ENCODE measurements around the gene CFAP74. TPM values are rescaled to one million over a fixed set of nuclear protein-coding genes. Genes with fewer than 3 reads are reported as not detected.

CFAP74 gene
- total RNA-seq, 1 experiment from 2014 or later = not detected

DNA sequence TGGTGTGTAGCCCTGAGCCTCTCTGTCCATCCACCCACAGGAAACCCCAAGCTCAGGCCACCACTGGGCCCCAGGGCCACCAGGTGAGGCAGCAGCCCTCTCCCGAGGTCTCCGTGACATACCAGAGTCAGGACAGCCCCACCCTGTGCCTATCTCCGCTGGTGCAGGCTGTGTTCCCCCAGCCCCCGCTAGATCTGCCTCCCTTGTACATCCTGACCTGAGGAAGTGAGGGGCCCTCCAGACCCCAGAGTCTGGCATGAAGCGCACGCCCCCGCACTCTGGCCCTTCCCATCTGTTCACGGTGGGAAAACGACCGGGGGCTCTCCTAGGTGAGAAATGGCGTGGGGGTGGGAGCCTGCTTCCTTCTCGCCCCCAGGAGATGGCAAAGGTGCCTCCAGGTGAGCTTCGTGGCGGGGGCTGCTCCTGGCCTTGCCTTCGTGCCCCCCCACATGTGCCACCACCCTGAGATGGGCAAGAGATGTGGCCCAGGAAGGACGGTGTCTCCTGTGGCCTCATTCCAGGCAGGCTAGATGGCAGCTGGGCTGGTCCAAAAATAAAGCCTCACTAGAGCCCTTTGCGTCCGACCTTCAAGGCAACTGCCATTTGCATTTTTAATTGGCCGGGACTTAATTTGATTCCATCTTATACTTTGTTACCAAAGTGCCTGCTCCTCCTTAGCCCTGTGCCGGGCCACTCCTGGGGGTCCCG is 18.6 kb upstream of the CFAP74 start:
- POLR2A ChIA-PET (ENCODE audit: unreplicated experiment) = no interaction called here
- Histone ChIP-seq H3K36me3 (ENCODE audit: low read depth, low read length) (no peaks in the 10 kb centered on the region), H2AFZ (ENCODE audit: low read length) (no peak overlapping the region), H3K27me3 (ENCODE audit: low read length) (peaks cover 32% of the 10 kb centered on the region), H3F3A (ENCODE audit: low read length, unreplicated experiment) (no peaks in the 10 kb centered on the region), H3K9me3 (ENCODE audit: low read length) (no peaks in the 10 kb centered on the region), H4K20me1 (ENCODE audit: low read length) (no peaks in the 10 kb centered on the region), H3K4me2 (ENCODE audit: low read length) (no peak overlapping the region), H3K4me3 (ENCODE audit: low read length) (no peak overlapping the region), H3K9me2 (replicated peaks; ENCODE audit: low read length) (no peaks in the 10 kb centered on the region), H3K79me2 (ENCODE audit: low read length) (no peaks in the 10 kb centered on the region), H3K9ac (ENCODE audit: low read length) (no peak overlapping the region), H3K4me1 (ENCODE audit: insufficient read depth, low read length) (no peaks in the 10 kb centered on the region), H3K27ac (ENCODE audit: low read length) (no peak overlapping the region)
- BruUV-seq (replicated peaks) = no TSS peak
- intact Hi-C loops (cut with micrococcal nuclease) = no loop called here
- ATAC-seq = no peak
- no peak for TF ChIP-seq EZH2phosphoT487 (IDR thresholded peaks at IDR 0.05; ENCODE audit: borderline replicate concordance, low read length)
- TF ChIP-seq, protein P1, sequence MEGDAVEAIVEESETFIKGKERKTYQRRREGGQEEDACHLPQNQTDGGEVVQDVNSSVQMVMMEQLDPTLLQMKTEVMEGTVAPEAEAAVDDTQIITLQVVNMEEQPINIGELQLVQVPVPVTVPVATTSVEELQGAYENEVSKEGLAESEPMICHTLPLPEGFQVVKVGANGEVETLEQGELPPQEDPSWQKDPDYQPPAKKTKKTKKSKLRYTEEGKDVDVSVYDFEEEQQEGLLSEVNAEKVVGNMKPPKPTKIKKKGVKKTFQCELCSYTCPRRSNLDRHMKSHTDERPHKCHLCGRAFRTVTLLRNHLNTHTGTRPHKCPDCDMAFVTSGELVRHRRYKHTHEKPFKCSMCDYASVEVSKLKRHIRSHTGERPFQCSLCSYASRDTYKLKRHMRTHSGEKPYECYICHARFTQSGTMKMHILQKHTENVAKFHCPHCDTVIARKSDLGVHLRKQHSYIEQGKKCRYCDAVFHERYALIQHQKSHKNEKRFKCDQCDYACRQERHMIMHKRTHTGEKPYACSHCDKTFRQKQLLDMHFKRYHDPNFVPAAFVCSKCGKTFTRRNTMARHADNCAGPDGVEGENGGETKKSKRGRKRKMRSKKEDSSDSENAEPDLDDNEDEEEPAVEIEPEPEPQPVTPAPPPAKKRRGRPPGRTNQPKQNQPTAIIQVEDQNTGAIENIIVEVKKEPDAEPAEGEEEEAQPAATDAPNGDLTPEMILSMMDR (conservative IDR thresholded peaks at IDR 0.05; ENCODE audit: low read depth, low read length) = no peak
- no peak for TF ChIP-seq EZH2 (IDR thresholded peaks at IDR 0.05; ENCODE audit: low read length, unreplicated experiment)
- CTCF ChIA-PET = no interaction called here
- no peak for DNase-seq

DNA sequence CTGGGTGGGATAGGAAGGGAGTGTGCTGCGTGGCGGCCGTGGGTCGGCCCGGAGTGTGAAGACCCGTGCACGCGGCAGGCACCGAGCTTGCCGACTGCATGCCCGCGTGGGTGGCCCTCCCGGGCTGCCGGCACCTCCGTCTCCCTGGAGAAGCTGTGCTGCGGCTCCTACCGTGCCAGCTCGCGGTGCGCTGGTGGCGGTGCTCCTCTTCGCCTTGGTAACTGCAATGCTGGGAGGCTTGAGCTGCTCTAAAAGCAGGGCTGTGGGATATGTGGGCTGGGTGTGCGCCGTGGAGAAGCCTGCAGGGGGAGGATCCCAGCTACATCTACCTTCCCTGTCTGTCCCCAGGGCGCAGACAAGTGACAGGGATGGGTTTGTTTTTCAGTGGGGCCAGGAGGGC is 18.0 kb upstream of the CFAP74 start:
- CTCF ChIA-PET = no interaction called here
- DNase-seq (no peak), ATAC-seq (no peak)
- H3K4me2 ChIP-seq (ENCODE audit: low read length) = no peak overlapping the region
- H3K4me1 ChIP-seq (ENCODE audit: insufficient read depth, low read length) = no peaks in the 10 kb centered on the region
- peaks cover 32% of the 10 kb centered on the region for H3K27me3 ChIP-seq (ENCODE audit: low read length)
- H3F3A ChIP-seq (ENCODE audit: low read length, unreplicated experiment) = no peaks in the 10 kb centered on the region
- H3K9ac ChIP-seq (ENCODE audit: low read length) = no peak overlapping the region
- no peak overlapping the region for H2AFZ ChIP-seq (ENCODE audit: low read length)
- no peaks in the 10 kb centered on the region for H3K79me2 ChIP-seq (ENCODE audit: low read length)
- H3K9me2 ChIP-seq (replicated peaks; ENCODE audit: low read length) = no peaks in the 10 kb centered on the region
- TF ChIP-seq EZH2phosphoT487 (IDR thresholded peaks at IDR 0.05; ENCODE audit: borderline replicate concordance, low read length) = no peak
- TF ChIP-seq, protein P1 (conservative IDR thresholded peaks at IDR 0.05; ENCODE audit: low read depth, low read length) = no peak
- TF ChIP-seq EZH2 (IDR thresholded peaks at IDR 0.05; ENCODE audit: low read length, unreplicated experiment) = no peak
- H3K36me3 ChIP-seq (ENCODE audit: low read depth, low read length) = no peaks in the 10 kb centered on the region
- no peaks in the 10 kb centered on the region for H4K20me1 ChIP-seq (ENCODE audit: low read length)
- POLR2A ChIA-PET (ENCODE audit: unreplicated experiment) = interaction anchor here (0.5 kb wide), 1 partner anchor 116 kb away, joined by 8 read pairs; no protein-coding TSS in a partner anchor
- H3K9me3 ChIP-seq (ENCODE audit: low read length) = no peaks in the 10 kb centered on the region
- intact Hi-C loops (cut with micrococcal nuclease) = no loop called here
- BruUV-seq (replicated peaks) = no TSS peak
- H3K4me3 ChIP-seq (ENCODE audit: low read length) = no peak overlapping the region
- H3K27ac ChIP-seq (ENCODE audit: low read length) = no peak overlapping the region

DNA sequence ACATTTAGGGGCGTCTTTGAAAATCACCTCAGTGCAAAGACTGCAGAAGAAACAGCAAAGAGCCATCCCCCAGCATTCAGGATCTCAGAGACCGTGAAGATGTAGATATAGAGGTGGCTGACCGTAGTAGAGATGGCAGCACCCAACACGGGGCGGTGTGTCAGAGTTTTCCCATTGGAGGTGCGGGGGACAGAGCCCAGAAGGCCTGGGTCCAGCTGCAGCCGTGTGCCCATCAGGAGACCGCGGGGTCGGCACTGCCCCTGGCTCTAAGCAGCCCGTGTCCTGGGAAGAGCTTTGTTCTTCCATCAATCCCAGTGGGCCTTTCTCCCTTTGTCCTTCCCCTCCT is 16.7 kb upstream of the CFAP74 start:
- BruUV-seq (replicated peaks) = no TSS peak
- CTCF ChIA-PET = no interaction called here

More for the DNA sequence above, 16.7 kb upstream of the CFAP74 start:
- DNase-seq (no peak), ATAC-seq (no peak)
- H3K79me2 ChIP-seq (ENCODE audit: low read length) = no peaks in the 10 kb centered on the region
- no peaks in the 10 kb centered on the region for H3F3A ChIP-seq (ENCODE audit: low read length, unreplicated experiment)
- H3K4me1 ChIP-seq (ENCODE audit: insufficient read depth, low read length) = 0 out of 2 replicates have a peak, but pooled peaks cover 1% of the 10 kb centered on the region
- POLR2A ChIA-PET (ENCODE audit: unreplicated experiment) = no interaction called here
- intact Hi-C loops (cut with micrococcal nuclease) = no loop called here
- H3K36me3 ChIP-seq (ENCODE audit: low read depth, low read length) = no peaks in the 10 kb centered on the region
- no peak overlapping the region for H3K27ac ChIP-seq (ENCODE audit: low read length)
- TF ChIP-seq, protein P1 (conservative IDR thresholded peaks at IDR 0.05; ENCODE audit: low read depth, low read length) = no peak
- TF ChIP-seq EZH2 (IDR thresholded peaks at IDR 0.05; ENCODE audit: low read length, unreplicated experiment) (no peak), EZH2phosphoT487 (IDR thresholded peaks at IDR 0.05; ENCODE audit: borderline replicate concordance, low read length) (no peak)
- no peaks in the 10 kb centered on the region for H4K20me1 ChIP-seq (ENCODE audit: low read length)
- H3K9me2 ChIP-seq (replicated peaks; ENCODE audit: low read length) = no peaks in the 10 kb centered on the region
- H2AFZ ChIP-seq (ENCODE audit: low read length) = no peak overlapping the region
- H3K27me3 ChIP-seq (ENCODE audit: low read length) = peaks cover 32% of the 10 kb centered on the region
- no peak overlapping the region for H3K4me2 ChIP-seq (ENCODE audit: low read length)
- H3K4me3 ChIP-seq (ENCODE audit: low read length) = no peak overlapping the region
- H3K9me3 ChIP-seq (ENCODE audit: low read length) = no peaks in the 10 kb centered on the region
- no peak overlapping the region for H3K9ac ChIP-seq (ENCODE audit: low read length)

Measured in PC-3 (cell line).